CD4-positive, alpha-beta memory T cell (primary cell): ENCODE data around the gene CDKAL1. TPM values are rescaled to one million over a fixed set of nuclear protein-coding genes. Genes with fewer than 3 reads are reported as not detected.

Source experiments
- CTCF ChIA-PET: fragments of 350-600 bp; sonication (Branson Sonifier 250); formaldehyde crosslinking; loops from one replicate; lab custom pipeline; 2021; ENCODE audit warnings: inconsistent platforms; ENCODE audit not compliant: partially characterized antibody; lab: Charles Lee
- POLR2A ChIA-PET: fragments of 350-600 bp; sonication (Branson Sonifier 250); formaldehyde crosslinking; loops from one replicate; lab custom pipeline; 2021; ENCODE audit not compliant: partially characterized antibody; lab: Charles Lee
- DNase-seq, 5 donors: peaks; one replicate each; pipeline versions ENCODE4 v3.0.0 to v3.0.0-alpha.2; 2020 to 2022; ENCODE audit warnings: mixed read lengths in 1 of 5
- H3K27ac ChIP-seq: one replicate; pipeline ENCODE4 v1.7.0; 2013; ENCODE audit warnings: low read depth, low read length
- H3K27me3 ChIP-seq: 2 replicates; pipeline ENCODE4 v1.7.0; 2013; ENCODE audit warnings: mild to moderate bottlenecking, low read length, moderate library complexity; ENCODE audit not compliant: insufficient read depth
- H3K36me3 ChIP-seq: 2 replicates; pipeline ENCODE4 v1.7.0; 2013; ENCODE audit warnings: mild to moderate bottlenecking, low read length, moderate library complexity; ENCODE audit not compliant: insufficient read depth
- H3K4me1 ChIP-seq: 2 replicates; pipeline ENCODE4 v1.7.0; 2013; ENCODE audit warnings: mild to moderate bottlenecking, low read length, moderate library complexity; ENCODE audit not compliant: insufficient read depth
- H3K4me3 ChIP-seq, 2 donors: one replicate each; pipeline ENCODE4 v1.7.0; 2013; ENCODE audit warnings: low read length in 2 of 2, mild to moderate bottlenecking in 1 of 2
- H3K9me3 ChIP-seq, 2 donors: one replicate each; pipeline ENCODE4 v1.7.0; 2013; ENCODE audit warnings: low read length in 2 of 2, control low read depth in 1 of 2; ENCODE audit not compliant: control insufficient read depth in 1 of 2
- H3K27ac Mint-ChIP-seq, 7 donors: one replicate each; pipeline ENCODE4 v1.8.0; 2020 to 2021; ENCODE audit warnings: mixed read lengths in 7 of 7, mild to moderate bottlenecking in 6 of 7, inconsistent platforms in 3 of 7, moderate library complexity in 3 of 7
- H3K27me3 Mint-ChIP-seq, 2 donors: one replicate each; pipeline ENCODE4 v1.8.0; 2020 to 2021; ENCODE audit warnings: mixed read lengths in 2 of 2
- H3K36me3 Mint-ChIP-seq, 2 donors: one replicate each; pipeline ENCODE4 v1.8.0; 2020 to 2021; ENCODE audit warnings: mixed read lengths in 2 of 2, inconsistent platforms in 1 of 2, mild to moderate bottlenecking in 1 of 2
- H3K4me1 Mint-ChIP-seq, 4 donors: one replicate each; pipeline ENCODE4 v1.8.0; 2020 to 2021; ENCODE audit warnings: mixed read lengths in 4 of 4, mild to moderate bottlenecking in 1 of 4
- H3K4me3 Mint-ChIP-seq, 8 donors: one replicate each; pipeline ENCODE4 v1.8.0; 2020 to 2021; ENCODE audit warnings: mixed read lengths in 8 of 8, mild to moderate bottlenecking in 7 of 8, moderate library complexity in 6 of 8, inconsistent platforms in 3 of 8
- H3K9me3 Mint-ChIP-seq, 8 donors: one replicate each; pipeline ENCODE4 v1.8.0; 2020 to 2021; ENCODE audit warnings: mixed read lengths in 8 of 8, mild to moderate bottlenecking in 5 of 8, inconsistent platforms in 3 of 8, moderate library complexity in 1 of 8
- intact Hi-C: fragments of 100-400 bp; cut with micrococcal nuclease; formaldehyde crosslinking; loops from one replicate; pipeline ENCODE4 v1.15.1; 2023
- polyA plus RNA-seq, 2 donors: library from polyadenylated mRNA; unstranded; fragments of 300-500 nt; fragmentation: Illumina TruSeq; gene quantifications; one replicate each; pipeline ENCODE4 v1.2.3, GENCODE V29; 2021
- total RNA-seq, 2 experiments: library from RNA; stranded (reverse); gene quantifications; one replicate each; pipeline ENCODE4 v1.2.3, GENCODE V29; 2021

The CDKAL1 gene
- total and polyA plus RNA-seq, 4 experiments from 2014 or later: 22.3 to 41.8 (median 26.8) TPM

GRCh38 chr6:21270636-21271201 lies 736.5 kb downstream of the CDKAL1 start:
- Histone ChIP-seq H3K9me3 (no peaks in the 10 kb centered on the region), H3K4me1 (no peaks in the 10 kb centered on the region), H3K4me3 (no peak overlapping the region), H3K36me3 (no peaks in the 10 kb centered on the region), H3K27me3 (no peaks in the 10 kb centered on the region), H3K27ac (no peak overlapping the region)
- H3K4me3 Mint-ChIP-seq: no peak overlapping the region
- no peak for DNase-seq
- no peak overlapping the region for H3K27ac Mint-ChIP-seq
- H3K27me3 Mint-ChIP-seq: peaks cover 0 to 1% of the 10 kb centered on the region in 2 donors
- CTCF ChIA-PET: interaction anchor here (1.1 to 1.2 kb wide), 2 partner anchors 10 to 153 kb away, joined by 3 read pairs; no protein-coding TSS in a partner anchor
- intact Hi-C loops: no loop called here
- no peaks in the 10 kb centered on the region for H3K36me3 Mint-ChIP-seq
- H3K4me1 Mint-ChIP-seq: no peaks in the 10 kb centered on the region
- peaks cover 0 to 6% (median 3%) of the 10 kb centered on the region in 8 donors for H3K9me3 Mint-ChIP-seq
- POLR2A ChIA-PET: no interaction called here

- ChIA-PET POLR2A (no interaction called here), CTCF (interaction anchor here (0.6 to 1.1 kb wide), 2 partner anchors 154 to 329 kb away, joined by 3 read pairs; no protein-coding TSS in a partner anchor)
- Histone ChIP-seq H3K27ac (no peak overlapping the region), H3K4me3 (no peak overlapping the region), H3K36me3 (no peaks in the 10 kb centered on the region), H3K4me1 (no peaks in the 10 kb centered on the region), H3K27me3 (no peaks in the 10 kb centered on the region), H3K9me3 (no peaks in the 10 kb centered on the region)
- intact Hi-C loops: no loop called here
- no peak for DNase-seq
- Mint-ChIP-seq H3K4me3 (no peak overlapping the region), H3K4me1 (no peaks in the 10 kb centered on the region), H3K9me3 (peaks cover 0 to 6% (median 2%) of the 10 kb centered on the region in 8 donors), H3K27ac (no peak overlapping the region), H3K27me3 (peaks cover 0 to 1% of the 10 kb centered on the region in 2 donors), H3K36me3 (no peaks in the 10 kb centered on the region)
These were observed 737.3 kb downstream of the CDKAL1 start for GRCh38 chr6:21271428-21272155.

GRCh38 chr6:21273451-21273850 lies 739.2 kb downstream of the CDKAL1 start:
- DNase-seq: no peak
- no peak overlapping the region for H3K4me3 ChIP-seq
- Mint-ChIP-seq H3K27ac (no peak overlapping the region), H3K27me3 (no peaks in the 10 kb centered on the region), H3K4me3 (no peak overlapping the region), H3K36me3 (no peaks in the 10 kb centered on the region), H3K9me3 (peaks cover 0 to 6% (median 2%) of the 10 kb centered on the region in 8 donors), H3K4me1 (no peaks in the 10 kb centered on the region)
- H3K4me1 ChIP-seq: no peaks in the 10 kb centered on the region
- ChIA-PET POLR2A (interaction anchor here (0.7 kb wide), 1 partner anchor 9 kb away, joined by 3 read pairs; no protein-coding TSS in a partner anchor), CTCF (no interaction called here)
- no peak overlapping the region for H3K27ac ChIP-seq
- intact Hi-C loops: no loop called here
- no peaks in the 10 kb centered on the region for H3K9me3 ChIP-seq
- no peaks in the 10 kb centered on the region for H3K36me3 ChIP-seq
- no peaks in the 10 kb centered on the region for H3K27me3 ChIP-seq

- ChIA-PET CTCF (no interaction called here), POLR2A (no interaction called here)
- Mint-ChIP-seq H3K4me1 (no peaks in the 10 kb centered on the region), H3K36me3 (no peaks in the 10 kb centered on the region), H3K9me3 (peaks cover 0 to 8% (median 2%) of the 10 kb centered on the region in 8 donors), H3K4me3 (no peak overlapping the region), H3K27ac (no peak overlapping the region), H3K27me3 (no peaks in the 10 kb centered on the region)
- intact Hi-C loops: no loop called here
- DNase-seq: no peak
- Histone ChIP-seq H3K4me3 (no peak overlapping the region), H3K9me3 (no peaks in the 10 kb centered on the region), H3K4me1 (no peaks in the 10 kb centered on the region), H3K36me3 (no peaks in the 10 kb centered on the region), H3K27ac (no peak overlapping the region), H3K27me3 (no peaks in the 10 kb centered on the region)
These were observed 740.6 kb downstream of the CDKAL1 start for GRCh38 chr6:21274851-21275250.

- POLR2A ChIA-PET: no interaction called here
- CTCF ChIA-PET: no interaction called here
- intact Hi-C loops: no loop called here
- Mint-ChIP-seq H3K27ac (no peak overlapping the region), H3K9me3 (peaks cover 0 to 4% (median under 1%) of the 10 kb centered on the region in 8 donors), H3K27me3 (no peaks in the 10 kb centered on the region), H3K4me1 (no peaks in the 10 kb centered on the region), H3K4me3 (no peak overlapping the region), H3K36me3 (no peaks in the 10 kb centered on the region)
- H3K36me3 ChIP-seq: no peaks in the 10 kb centered on the region
- no peak for DNase-seq
- H3K9me3 ChIP-seq: no peaks in the 10 kb centered on the region
- no peak overlapping the region for H3K27ac ChIP-seq
- H3K27me3 ChIP-seq: no peaks in the 10 kb centered on the region
- no peaks in the 10 kb centered on the region for H3K4me1 ChIP-seq
- no peak overlapping the region for H3K4me3 ChIP-seq
These were observed 743.5 kb downstream of the CDKAL1 start for GRCh38 chr6:21277601-21278374.

GRCh38 chr6:21278375-21278745 lies 744.1 kb downstream of the CDKAL1 start:
- no peaks in the 10 kb centered on the region for H3K36me3 Mint-ChIP-seq
- no peak overlapping the region for H3K27ac Mint-ChIP-seq
- H3K9me3 ChIP-seq: no peaks in the 10 kb centered on the region
- no peaks in the 10 kb centered on the region for H3K36me3 ChIP-seq
- POLR2A ChIA-PET: no interaction called here
- intact Hi-C loops: no loop called here
- H3K4me3 Mint-ChIP-seq: no peak overlapping the region
- DNase-seq: no peak
- CTCF ChIA-PET: no interaction called here
- no peaks in the 10 kb centered on the region for H3K4me1 Mint-ChIP-seq
- H3K9me3 Mint-ChIP-seq: peaks cover 0 to 4% (median 0%) of the 10 kb centered on the region in 8 donors
- H3K4me1 ChIP-seq: no peaks in the 10 kb centered on the region
- H3K27me3 Mint-ChIP-seq: no peaks in the 10 kb centered on the region
- no peak overlapping the region for H3K27ac ChIP-seq
- no peaks in the 10 kb centered on the region for H3K27me3 ChIP-seq
- H3K4me3 ChIP-seq: no peak overlapping the region

- H3K36me3 ChIP-seq: no peaks in the 10 kb centered on the region
- ChIA-PET CTCF (no interaction called here), POLR2A (no interaction called here)
- Mint-ChIP-seq H3K4me1 (no peaks in the 10 kb centered on the region), H3K9me3 (peaks cover 0 to 4% (median 0%) of the 10 kb centered on the region in 8 donors), H3K4me3 (no peak overlapping the region), H3K27ac (no peak overlapping the region), H3K27me3 (no peaks in the 10 kb centered on the region), H3K36me3 (no peaks in the 10 kb centered on the region)
- no peaks in the 10 kb centered on the region for H3K9me3 ChIP-seq
- H3K27ac ChIP-seq: no peak overlapping the region
- DNase-seq: no peak
- no peak overlapping the region for H3K4me3 ChIP-seq
- no peaks in the 10 kb centered on the region for H3K27me3 ChIP-seq
- H3K4me1 ChIP-seq: no peaks in the 10 kb centered on the region
- intact Hi-C loops: no loop called here
These were observed 745.4 kb downstream of the CDKAL1 start for GRCh38 chr6:21279619-21280018.
